HepG2 (cell line): Measurements from ENCODE around the gene SREK1. TPM values are rescaled to one million over a fixed set of nuclear protein-coding genes. Genes with fewer than 3 reads are reported as not detected.

Source experiments
- BCL3 ChIP-seq: sonication (generic); formaldehyde crosslinking; IDR thresholded peaks from 2 replicates; pipeline ENCODE4 v1.5.1; 2020; ENCODE audit warnings: mild to moderate bottlenecking, missing genetic modification reagents, moderate library complexity
- BRCA1 ChIP-seq: sonication (generic); formaldehyde crosslinking; IDR thresholded peaks from 2 replicates; pipeline ENCODE4 v1.4.0; 2020; ENCODE audit warnings: missing genetic modification reagents
- CBX1 ChIP-seq: IDR thresholded peaks from one replicate; pipeline ENCODE4 v1.6.1; 2016; ENCODE audit warnings: antibody characterized with exemption, low read depth
- DR1 ChIP-seq: sonication (generic); formaldehyde crosslinking; IDR thresholded peaks from 2 replicates; pipeline ENCODE4 v1.8.0; 2021; ENCODE audit warnings: mild to moderate bottlenecking, missing genetic modification reagents, inconsistent platforms
- FLYWCH1 ChIP-seq: sonication (generic); formaldehyde crosslinking; IDR thresholded peaks from 2 replicates; pipeline ENCODE4 v1.8.1; 2023; ENCODE audit warnings: mild to moderate bottlenecking, missing genetic modification reagents
- FOSL1 ChIP-seq: sonication (generic); formaldehyde crosslinking; IDR thresholded peaks from 2 replicates; pipeline ENCODE4 v1.9.0; 2021; ENCODE audit warnings: missing genetic modification reagents, borderline replicate concordance
- FOXJ3 ChIP-seq: sonication (generic); formaldehyde crosslinking; IDR thresholded peaks from 2 replicates; pipeline ENCODE4 v1.4.0; 2020; ENCODE audit warnings: missing genetic modification reagents, mild to moderate bottlenecking, borderline replicate concordance
- FOXK1 ChIP-seq: sonication (generic); formaldehyde crosslinking; IDR thresholded peaks from 2 replicates; pipeline ENCODE4 v1.4.0; 2020; ENCODE audit warnings: low read depth, missing genetic modification reagents, borderline replicate concordance
- GATAD1 ChIP-seq: IDR thresholded peaks from 2 replicates; pipeline ENCODE4 v1.6.1; 2016; ENCODE audit warnings: missing genetic modification reagents, missing compliant biosample characterization
- HOXA5 ChIP-seq: sonication (generic); formaldehyde crosslinking; IDR thresholded peaks from 2 replicates; pipeline ENCODE4 v1.4.0; 2020; ENCODE audit warnings: missing genetic modification reagents
- KAT8 ChIP-seq: IDR thresholded peaks from 2 replicates; pipeline ENCODE4 v1.6.1; 2016; ENCODE audit warnings: missing genetic modification reagents, missing compliant biosample characterization
- KDM4B ChIP-seq: sonication (generic); formaldehyde crosslinking; IDR thresholded peaks from 2 replicates; pipeline ENCODE4 v1.4.0; 2020; ENCODE audit warnings: missing genetic modification reagents
- MED8 ChIP-seq: sonication (generic); formaldehyde crosslinking; IDR thresholded peaks from 2 replicates; pipeline ENCODE4 v1.8.1; 2023; ENCODE audit warnings: mild to moderate bottlenecking, missing genetic modification reagents; ENCODE audit not compliant: insufficient replicate concordance
- NFATC3 ChIP-seq: sonication (generic); formaldehyde crosslinking; IDR thresholded peaks from 2 replicates; pipeline ENCODE4 v1.5.1; 2020; ENCODE audit warnings: mild to moderate bottlenecking, missing genetic modification reagents
- NFYB ChIP-seq: sonication (generic); formaldehyde crosslinking; IDR thresholded peaks from 2 replicates; pipeline ENCODE4 v1.4.0; 2020; ENCODE audit warnings: missing genetic modification reagents
- PBX3 ChIP-seq: sonication (generic); formaldehyde crosslinking; IDR thresholded peaks from 2 replicates; pipeline ENCODE4 v1.8.1; 2023; ENCODE audit warnings: missing genetic modification reagents, inconsistent platforms, borderline replicate concordance
- REL ChIP-seq: sonication (generic); formaldehyde crosslinking; conservative IDR thresholded peaks from 2 replicates; pipeline ENCODE4 v1.8.0; 2022; ENCODE audit warnings: mild to moderate bottlenecking, missing genetic modification reagents, moderate library complexity
- RFX3 ChIP-seq: IDR thresholded peaks from 2 replicates; pipeline ENCODE4 v1.6.1; 2016; ENCODE audit warnings: missing biosample characterization, missing genetic modification reagents
- RNF2 ChIP-seq: fragments of 450-650 bp; conservative IDR thresholded peaks from 2 replicates; pipeline ENCODE4 v1.6.1; 2016; ENCODE audit warnings: low read depth
- SP1 ChIP-seq, 2 experiments: fragments of 450-650 bp in 1 of 2; sonication (generic) in 1 of 2; formaldehyde crosslinking in 1 of 2; IDR thresholded peaks; 2 replicates each; pipeline versions ENCODE4 v1.4.0 to v1.6.1; 2016 to 2020; ENCODE audit warnings: missing genetic modification reagents in 1 of 2
- TRAFD1 ChIP-seq: sonication (generic); formaldehyde crosslinking; IDR thresholded peaks from 2 replicates; pipeline ENCODE4 v1.5.1; 2020; ENCODE audit warnings: missing genetic modification reagents, mild to moderate bottlenecking, borderline replicate concordance
- U2AF2 ChIP-seq: fragments of 200-400 bp; formaldehyde crosslinking; IDR thresholded peaks from 2 replicates; pipeline ENCODE4 v1.6.1; 2017; ENCODE audit warnings: low read depth, mild to moderate bottlenecking, low read length
- ZNF513 ChIP-seq: sonication (generic); formaldehyde crosslinking; conservative IDR thresholded peaks from 2 replicates; pipeline ENCODE4 v1.5.0; 2020; ENCODE audit warnings: missing genetic modification reagents
- ZNF619 ChIP-seq: sonication (generic); formaldehyde crosslinking; IDR thresholded peaks from 2 replicates; pipeline ENCODE4 v1.4.0; 2020; ENCODE audit warnings: mild to moderate bottlenecking, missing genetic modification reagents
- polyA plus RNA-seq, 8 experiments: library from polyadenylated mRNA; depleted of rRNA in 3 of 8; stranded (reverse) in 7 of 8; unstranded in 1 of 8; fragments of >200 nt; fragmentation: Illumina TruSeq in 4 of 8; extraction: Trizol in 4 of 8; gene quantifications; 2 replicates each; pipeline versions ENCODE4 v1.2.1 to v1.2.3, GENCODE V29; 2011 to 2016; ENCODE audit warnings: low read depth in 4 of 8, missing spikeins in 1 of 8, mixed read lengths in 1 of 8; ENCODE audit not compliant: insufficient read depth in 1 of 8
- total RNA-seq, 5 experiments: library from RNA; depleted of rRNA; stranded (reverse); fragments of >200 nt; fragmentation: Illumina TruSeq; extraction: Trizol; gene quantifications; 2 replicates each; pipeline ENCODE4 v1.2.3, GENCODE V29; 2016; ENCODE audit warnings: low read depth in 1 of 5

SREK1 gene
- total and polyA plus RNA-seq, 2 of the 13 experiments (the other 11 are each of a cell fraction or from before 2014, with no cell fraction given), result 60.6 to 90.9 TPM

GRCh38 chr5:66144074-66144833, at the start of gene SREK1 (continued):
- TF ChIP-seq ZNF513 (CRISPR knock-in tag), result no peak
- peak; percentile 40 for TF ChIP-seq CBX1
- peak; percentile 50; the same call in 1 of the 2 replicates for TF ChIP-seq DR1
- TF ChIP-seq GATAD1 (CRISPR knock-in tag), result peak; percentile 80
- TF ChIP-seq KAT8 (CRISPR knock-in tag), result peak; percentile 94
- TF ChIP-seq FOXK1 (CRISPR knock-in tag), result peak; percentile 7; the same call in 1 of the 2 replicates
- no peak for TF ChIP-seq NFATC3
- TF ChIP-seq SP1 (IDR thresholded peaks at IDR 0.05), result no peak
- TF ChIP-seq SP1 (CRISPR knock-in tag; IDR thresholded peaks at IDR 0.05), result no peak; the same call in 1 of the 2 replicates
- TF ChIP-seq KDM4B (CRISPR knock-in tag), result no peak
- TF ChIP-seq U2AF2, result peak; percentile 75; the same call in 1 of the 2 replicates
- TF ChIP-seq RFX3 (CRISPR knock-in tag), result peak; percentile 89
- no peak for TF ChIP-seq PBX3 (CRISPR knock-in tag)
- no peak for TF ChIP-seq FLYWCH1 (CRISPR knock-in tag)
- no peak for TF ChIP-seq RNF2
- TF ChIP-seq MED8, result peak; percentile 78
- TF ChIP-seq FOXJ3 (CRISPR knock-in tag), result no peak; the same call in 1 of the 2 replicates
- peak; percentile 57; the same call in 1 of the 2 replicates for TF ChIP-seq BRCA1 (CRISPR knock-in tag)
- TF ChIP-seq NFYB (CRISPR knock-in tag), result peak; percentile 28; the same call in 1 of the 2 replicates
- TF ChIP-seq HOXA5, result peak; percentile 20
- no peak; the same call in 1 of the 2 replicates for TF ChIP-seq FOSL1
- peak; percentile 82 for TF ChIP-seq REL (CRISPR knock-in tag)
- no peak for TF ChIP-seq TRAFD1 (CRISPR knock-in tag)
- no peak for TF ChIP-seq ZNF619 (CRISPR knock-in tag)
- TF ChIP-seq BCL3 (CRISPR knock-in tag), result 0 out of 2 replicates have a peak, but pooled peaks have one; percentile 51
